HG03066 (cell line): ENCODE data around the gene PTPRU.

Source experiments
- ATAC-seq: cut with Tn5 transposase; IDR thresholded peaks from one replicate; pipeline ENCODE4 v1.9.1; 2021; ENCODE audit warnings: low read depth; ENCODE audit not compliant: unreplicated experiment

PTPRU gene

GRCh38 chr1:29235955-29236711 is at the start of gene PTPRU:
TSS of gene PTPRU (plus strand) at chr1:29236522. CDS start at chr1:29236645, 123 bp downstream.
- ATAC-seq: peak; percentile 48

DNA sequence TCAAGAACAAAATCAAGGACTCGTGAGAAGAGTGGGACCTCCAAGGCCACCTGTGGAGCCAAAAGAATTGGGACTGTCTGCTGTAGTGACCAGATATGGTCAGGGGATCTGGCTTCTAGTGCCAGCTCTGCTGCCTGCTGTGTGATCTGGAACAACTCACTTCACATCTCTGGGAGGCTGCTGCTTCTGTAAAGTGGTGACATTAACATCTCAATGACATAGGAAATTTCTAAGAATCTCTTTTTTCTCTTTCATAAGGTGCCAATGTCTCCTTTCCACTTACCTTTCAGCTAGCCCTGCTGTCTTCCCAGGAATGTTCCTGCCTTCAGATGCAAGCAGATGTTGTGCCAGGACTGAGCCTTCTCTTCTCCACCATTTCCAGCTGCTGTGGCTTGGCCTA is 49.6 kb upstream of the PTPRU start:
- ATAC-seq: no peak

DNA sequence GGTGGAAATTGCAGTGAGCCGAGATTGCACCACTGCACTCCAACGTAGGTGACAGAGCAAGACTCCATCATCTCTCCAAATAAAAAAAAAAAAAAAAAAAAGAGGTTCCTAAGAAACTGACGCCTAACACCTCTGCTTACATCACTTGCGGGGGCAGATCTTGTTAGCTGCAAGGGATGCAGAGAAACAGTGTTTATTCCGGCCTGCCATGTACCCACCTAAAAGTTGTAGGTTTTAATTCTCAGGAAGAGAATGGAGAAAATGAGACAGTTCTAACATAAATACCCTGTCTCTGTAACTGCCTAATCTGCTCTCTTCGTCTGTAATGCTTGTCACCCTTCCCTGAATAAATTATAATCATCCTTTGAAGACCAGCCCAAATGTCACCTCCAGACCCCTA is 45.6 kb upstream of the PTPRU start:
- no peak for ATAC-seq

- no peak for ATAC-seq
Measured at GRCh38 chr1:29193879-29194455, 42.4 kb upstream of the PTPRU start.

GRCh38 chr1:29195881-29196291 is 40.4 kb upstream of the PTPRU start:
- no peak for ATAC-seq

DNA sequence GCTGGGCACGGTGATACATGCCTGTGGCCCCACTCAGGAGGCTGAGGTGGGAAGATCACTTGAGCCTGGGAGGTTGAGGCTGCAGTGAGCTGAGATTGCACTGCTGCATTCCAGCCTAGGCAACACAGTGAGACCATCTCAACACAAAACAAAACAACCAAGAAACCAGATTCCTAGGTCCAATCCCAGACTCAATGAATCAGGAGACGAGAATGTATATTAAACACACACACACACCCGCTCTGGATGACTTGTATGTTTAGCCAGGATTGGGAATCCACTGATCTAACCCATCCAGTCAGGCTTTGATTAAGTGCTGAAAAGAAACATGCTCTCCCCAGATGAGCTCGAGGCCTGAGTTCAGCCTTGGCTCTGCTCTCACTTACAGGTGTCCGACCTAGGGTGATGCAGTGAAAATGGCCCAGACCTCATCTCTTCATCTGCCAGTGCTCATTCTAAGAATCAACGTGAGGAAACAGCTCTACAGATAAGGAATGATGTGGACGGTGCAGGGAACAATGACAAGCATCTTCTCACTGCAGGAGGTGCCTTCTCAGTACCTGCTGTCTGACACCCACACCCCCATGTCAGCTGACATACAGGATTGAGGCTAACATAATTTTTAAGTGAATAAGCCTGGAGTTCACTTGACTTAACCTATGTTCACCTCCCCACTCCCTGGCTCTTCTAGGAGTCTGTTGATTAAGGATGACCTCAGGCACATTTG is 39.3 kb upstream of the PTPRU start:
- no peak for ATAC-seq

- no peak for ATAC-seq
Measured at GRCh38 chr1:29197590-29197924, 38.8 kb upstream of the PTPRU start.

- no peak for ATAC-seq
Measured at GRCh38 chr1:29197993-29198392, 38.3 kb upstream of the PTPRU start.

DNA sequence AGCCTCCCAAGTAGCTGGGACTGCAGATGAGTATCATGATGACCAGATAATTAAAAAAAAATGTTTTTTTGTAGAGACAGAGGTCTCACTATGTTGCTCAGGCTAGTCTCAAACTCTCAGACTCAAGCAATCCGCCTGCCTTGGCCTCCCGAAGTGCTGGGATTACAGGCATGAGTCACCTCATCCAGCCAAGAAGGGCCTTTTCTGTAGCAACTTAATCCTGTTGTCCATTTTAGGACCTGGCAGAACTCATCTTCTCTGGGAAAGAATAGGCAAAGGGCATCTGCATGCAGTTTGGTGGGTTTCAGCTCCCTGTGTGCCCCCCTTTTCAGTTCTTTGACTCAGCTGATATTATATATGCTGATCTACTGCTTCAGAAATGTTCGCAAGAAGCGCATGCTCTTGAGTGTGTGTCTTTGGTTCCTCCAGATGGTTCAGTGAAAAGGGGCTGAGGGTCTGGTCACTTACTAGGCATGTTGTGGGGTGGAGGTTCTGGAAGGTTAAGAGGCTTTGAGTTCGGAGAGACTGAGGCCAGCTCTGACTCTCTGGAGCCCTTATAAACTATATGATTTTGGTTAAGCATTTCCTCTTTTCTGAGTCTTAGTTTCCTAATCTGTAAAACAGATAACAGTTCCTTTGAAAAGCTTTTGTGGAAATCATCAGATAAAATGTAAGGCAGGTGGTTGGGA is 35.3 kb upstream of the PTPRU start:
- ATAC-seq: no peak

DNA sequence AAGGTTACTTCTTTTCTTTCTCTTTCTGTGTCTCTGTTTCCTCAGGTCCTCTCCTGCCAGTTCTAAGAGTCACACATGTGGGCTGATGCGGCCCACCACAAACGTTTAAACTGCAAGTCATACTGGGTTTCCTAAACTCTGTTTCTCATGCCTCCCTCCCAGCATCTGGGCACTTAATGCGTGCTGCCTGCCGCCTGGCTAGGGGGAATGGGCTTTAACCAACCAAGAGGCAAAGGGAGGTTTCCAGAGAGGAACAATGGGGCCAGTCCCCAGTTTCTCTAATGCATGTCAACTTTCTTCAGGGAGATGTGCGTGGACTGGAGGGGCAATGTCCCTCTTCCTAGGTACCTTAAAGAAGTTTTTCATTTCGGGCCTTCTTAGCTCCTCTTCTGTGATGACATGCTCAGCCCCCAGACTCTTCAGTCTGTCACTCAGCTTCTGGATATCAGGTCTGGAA is 34.7 kb upstream of the PTPRU start:
- ATAC-seq: no peak

- no peak for ATAC-seq
Measured at GRCh38 chr1:29202053-29202452, 34.3 kb upstream of the PTPRU start.

DNA sequence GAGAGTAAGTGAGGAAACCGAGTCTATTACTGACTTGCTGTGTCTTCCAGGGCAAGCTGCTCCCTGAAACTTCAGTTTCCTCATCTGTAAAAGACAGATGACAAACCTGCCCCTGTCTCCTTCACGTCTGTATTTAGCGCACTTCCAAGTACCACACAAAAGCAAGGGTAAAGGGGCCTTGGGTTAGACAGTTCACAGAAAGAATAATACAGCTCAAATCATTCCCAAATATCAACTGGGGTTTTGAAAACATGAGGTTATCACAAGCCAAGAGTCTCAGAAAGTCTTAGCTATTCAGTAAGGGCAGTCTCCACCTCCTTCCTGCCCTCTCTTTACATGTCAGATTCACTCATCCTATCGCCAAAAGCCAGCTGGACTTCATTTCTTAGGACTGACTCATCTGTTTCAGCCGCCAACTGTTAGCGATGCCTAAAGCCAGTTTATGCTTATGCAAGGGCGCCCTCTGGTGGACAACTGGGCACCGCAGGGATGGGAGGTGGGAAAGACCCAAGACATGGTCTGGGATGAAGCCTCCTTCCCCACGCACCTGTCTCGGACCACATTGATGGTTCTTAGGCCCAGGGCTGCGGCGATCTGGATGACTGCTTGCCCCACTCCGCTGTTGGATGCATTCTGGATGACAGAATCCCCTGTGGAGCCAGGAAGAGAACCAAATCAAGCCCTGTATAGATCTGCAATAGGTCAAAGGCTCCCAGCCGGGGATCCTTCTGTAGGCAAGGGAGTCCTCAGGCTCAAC is 33.6 kb upstream of the PTPRU start:
- no peak for ATAC-seq

DNA sequence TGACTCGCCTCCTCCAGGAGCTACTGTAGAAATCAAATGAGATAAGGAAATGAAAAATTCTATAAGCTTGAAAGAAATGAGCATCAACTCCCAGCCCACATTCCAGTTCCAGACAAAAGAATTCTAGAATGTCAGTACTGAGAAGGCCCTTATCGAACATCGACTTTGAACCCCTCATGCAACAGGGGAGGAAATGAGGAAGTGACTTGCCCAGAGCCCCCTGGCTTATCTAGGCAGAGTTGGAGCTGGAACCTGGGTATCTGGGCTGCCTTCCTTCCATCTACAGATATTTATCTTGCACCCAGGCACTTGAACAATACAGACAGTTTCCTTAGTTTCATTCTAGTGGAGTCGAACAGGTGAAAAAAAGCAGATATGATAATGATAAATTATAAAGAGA is 27.9 kb upstream of the PTPRU start:
- ATAC-seq: no peak

GRCh38 chr1:29209173-29209572 is 27.1 kb upstream of the PTPRU start:
- no peak for ATAC-seq

DNA sequence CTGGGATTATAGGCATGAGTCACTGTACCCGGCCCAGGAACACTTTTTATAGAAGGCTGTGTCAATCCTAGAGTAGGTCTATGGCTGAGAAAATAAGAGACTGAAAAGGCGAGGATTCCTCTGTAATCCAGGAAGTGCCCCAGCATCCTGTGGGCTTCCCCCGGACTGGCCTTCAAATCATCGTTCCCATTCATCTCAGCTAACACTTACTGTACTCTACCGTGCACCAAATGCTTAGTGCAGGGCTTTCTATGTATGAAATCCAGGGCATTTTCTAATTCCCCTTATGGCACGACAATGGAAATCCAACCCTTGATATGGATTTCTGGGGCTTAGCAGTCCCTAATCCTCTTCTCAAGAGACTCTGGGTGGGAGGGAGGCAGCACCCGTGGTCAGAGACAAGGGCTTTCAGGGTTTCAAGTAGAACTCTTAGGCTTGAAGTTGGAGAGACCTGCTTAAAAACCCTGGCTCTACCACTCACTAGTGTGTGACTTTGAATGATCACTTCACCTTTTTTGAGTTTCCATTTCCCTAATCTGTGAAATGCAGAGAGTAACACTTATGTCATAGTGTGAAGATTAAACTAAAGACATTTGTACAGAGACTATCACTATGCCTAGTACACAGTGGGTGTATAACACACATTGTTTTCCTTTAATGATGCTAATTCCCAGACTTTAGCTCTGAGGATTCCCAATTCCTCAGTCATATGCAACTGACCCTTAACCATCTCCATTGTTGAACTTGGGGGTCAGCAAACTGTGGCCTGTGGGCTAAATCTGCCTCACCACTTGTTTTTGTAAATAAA is 25.8 kb upstream of the PTPRU start:
- peak; percentile 72 for ATAC-seq

- ATAC-seq: no peak
Measured at GRCh38 chr1:29211086-29212030, 25.0 kb upstream of the PTPRU start.

- ATAC-seq: no peak
Measured at GRCh38 chr1:29213055-29213454, 23.3 kb upstream of the PTPRU start.

DNA sequence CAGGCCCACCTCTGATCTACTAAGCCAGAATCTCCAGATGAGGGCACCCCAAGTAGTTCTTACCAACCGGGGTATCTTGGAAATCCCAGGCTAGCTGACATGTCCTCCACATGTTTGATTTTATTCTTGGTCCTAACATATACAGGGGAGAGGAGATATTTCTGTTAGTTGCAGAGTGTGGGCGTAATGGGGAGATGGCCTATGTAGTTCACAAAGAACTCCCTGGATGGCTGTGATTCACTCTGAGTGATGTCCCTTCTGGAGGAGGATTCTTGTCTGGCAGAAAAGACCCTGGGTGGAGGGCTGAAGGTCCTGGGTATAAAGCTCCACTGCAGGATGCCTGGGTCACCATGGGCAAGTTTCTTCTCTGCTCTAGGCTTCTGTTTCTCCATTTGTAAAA is 18.7 kb upstream of the PTPRU start:
- no peak for ATAC-seq

- no peak for ATAC-seq
Measured at GRCh38 chr1:29218223-29218622, 18.1 kb upstream of the PTPRU start.
